ENCODE data around the gene LRRC2. TPM values are rescaled to one million over a fixed set of nuclear protein-coding genes. Genes with fewer than 3 reads are reported as not detected.

The LRRC2 gene
- total RNA-seq, 1 experiment from 2014 or later = 0.61 TPM

DNA sequence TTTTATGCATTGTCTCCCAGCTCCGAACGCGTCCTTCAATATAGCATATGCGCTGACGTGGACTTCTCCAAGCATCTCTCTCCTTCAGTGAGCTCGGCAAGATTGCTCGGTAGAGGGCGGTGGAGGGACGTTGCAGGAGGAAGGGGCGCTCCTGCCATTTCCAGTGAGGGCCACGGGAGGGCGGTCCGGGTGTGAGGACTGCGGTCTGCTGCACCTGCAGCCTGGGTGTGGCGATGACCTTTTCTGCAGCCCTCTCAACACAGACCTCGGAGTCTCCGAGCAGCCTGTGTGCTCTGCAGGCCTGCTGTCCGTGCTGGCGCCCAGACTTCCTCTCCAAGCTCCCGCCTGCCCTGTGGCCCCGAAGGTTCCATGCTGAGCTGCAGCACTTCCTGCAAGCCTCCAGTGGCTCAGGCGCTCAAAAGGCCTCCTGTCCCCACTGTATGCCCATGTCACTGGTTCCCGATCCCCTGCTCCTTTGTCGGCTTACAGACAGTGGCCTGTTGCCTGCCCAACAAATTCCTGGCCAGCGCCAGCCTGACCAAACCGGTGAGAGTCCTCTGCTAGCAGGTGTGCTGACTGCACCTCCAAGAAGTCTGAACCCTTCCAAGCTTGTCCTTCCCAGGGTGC is 77.3 kb downstream of the LRRC2 start:
- Histone ChIP-seq H3K4me1 (replicated peaks) (peaks cover 15% of the 10 kb centered on the region), H3K27me3 (replicated peaks) (no peaks in the 10 kb centered on the region), H3K36me3 (no peaks in the 10 kb centered on the region), H3K27ac (no peak overlapping the region), H3K4me3 (no peak overlapping the region), H3K9me3 (replicated peaks) (no peaks in the 10 kb centered on the region)
- DNase-seq (ENCODE audit: low read depth in 1 of 2, low spot score in 2 of 2) = no peak

DNA sequence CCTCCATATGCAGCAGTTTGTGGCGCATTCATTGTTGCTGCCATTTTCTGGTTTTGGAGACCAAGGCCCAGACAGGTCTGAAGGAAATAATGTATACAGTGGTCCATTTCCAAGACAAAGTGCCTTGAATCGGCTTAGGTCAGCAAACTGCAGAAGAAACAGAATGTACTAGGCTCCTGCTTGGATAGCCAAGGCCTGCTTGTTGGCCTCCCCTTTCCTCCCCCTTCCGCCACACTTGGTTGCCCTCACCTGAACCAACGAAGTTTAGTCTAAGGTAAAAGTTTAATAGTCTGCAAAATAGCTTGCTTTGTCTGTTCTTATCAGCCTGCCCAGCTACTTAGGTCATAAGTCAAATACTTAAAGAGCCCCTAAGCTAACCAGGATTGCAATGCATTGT is 80.3 kb downstream of the LRRC2 start:
- no peak overlapping the region for H3K27ac ChIP-seq

GRCh38 chr3:46484911-46485778 is 81.0 kb downstream of the LRRC2 start:
- no peak overlapping the region for H3K4me3 ChIP-seq
- no peak for DNase-seq (ENCODE audit: low read depth in 1 of 2, low spot score in 2 of 2)
- H3K27me3 ChIP-seq (replicated peaks) = no peaks in the 10 kb centered on the region
- peaks cover 32% of the 10 kb centered on the region for H3K4me1 ChIP-seq (replicated peaks)
- H3K36me3 ChIP-seq = no peaks in the 10 kb centered on the region
- no peak overlapping the region for H3K27ac ChIP-seq
- H3K9me3 ChIP-seq (replicated peaks) = no peaks in the 10 kb centered on the region

More for the DNA sequence above, 80.3 kb downstream of the LRRC2 start:
- Histone ChIP-seq H3K36me3 (no peaks in the 10 kb centered on the region), H3K9me3 (replicated peaks) (no peaks in the 10 kb centered on the region), H3K4me1 (replicated peaks) (peaks cover 32% of the 10 kb centered on the region), H3K27me3 (replicated peaks) (no peaks in the 10 kb centered on the region), H3K4me3 (no peak overlapping the region)
- DNase-seq (ENCODE audit: low read depth in 1 of 2, low spot score in 2 of 2) = no peak

- Histone ChIP-seq H3K36me3 (no peaks in the 10 kb centered on the region), H3K27me3 (replicated peaks) (no peaks in the 10 kb centered on the region)
- DNase-seq (ENCODE audit: low read depth in 1 of 2, low spot score in 2 of 2) = no peak
These were observed 81.7 kb downstream of the LRRC2 start for GRCh38 chr3:46484388-46484787.

DNA sequence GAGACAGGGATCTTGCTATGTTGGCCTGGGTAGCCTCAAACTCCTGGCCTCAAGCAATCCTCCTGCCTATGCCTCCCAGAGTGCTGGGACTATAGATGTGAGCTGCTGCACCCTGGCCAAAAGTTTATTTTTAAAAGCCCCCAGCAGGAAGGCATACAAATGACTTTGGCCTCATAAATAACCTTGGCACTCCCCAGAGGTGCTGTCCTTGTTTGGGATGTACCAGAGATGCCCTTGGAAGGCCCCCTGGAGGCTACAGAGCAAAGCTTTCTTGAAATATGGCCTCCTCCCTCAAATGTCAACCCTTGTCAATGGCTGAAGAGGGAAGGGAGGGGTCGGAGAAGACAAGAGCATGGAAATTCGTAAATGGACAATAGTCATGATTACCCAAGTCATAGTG is 82.3 kb downstream of the LRRC2 start:
- H3K27me3 ChIP-seq (replicated peaks) = no peaks in the 10 kb centered on the region
- H3K9me3 ChIP-seq (replicated peaks) = no peaks in the 10 kb centered on the region
- peaks cover 32% of the 10 kb centered on the region for H3K4me1 ChIP-seq (replicated peaks)
- no peak overlapping the region for H3K4me3 ChIP-seq
- DNase-seq (ENCODE audit: low read depth in 1 of 2, low spot score in 2 of 2) = no peak
- H3K27ac ChIP-seq = no peak overlapping the region
- no peaks in the 10 kb centered on the region for H3K36me3 ChIP-seq

More at GRCh38 chr3:46484388-46484787, 81.7 kb downstream of the LRRC2 start:
- Histone ChIP-seq H3K9me3 (replicated peaks) (no peaks in the 10 kb centered on the region), H3K27ac (no peak overlapping the region), H3K4me3 (no peak overlapping the region), H3K4me1 (replicated peaks) (peaks cover 32% of the 10 kb centered on the region)

DNA sequence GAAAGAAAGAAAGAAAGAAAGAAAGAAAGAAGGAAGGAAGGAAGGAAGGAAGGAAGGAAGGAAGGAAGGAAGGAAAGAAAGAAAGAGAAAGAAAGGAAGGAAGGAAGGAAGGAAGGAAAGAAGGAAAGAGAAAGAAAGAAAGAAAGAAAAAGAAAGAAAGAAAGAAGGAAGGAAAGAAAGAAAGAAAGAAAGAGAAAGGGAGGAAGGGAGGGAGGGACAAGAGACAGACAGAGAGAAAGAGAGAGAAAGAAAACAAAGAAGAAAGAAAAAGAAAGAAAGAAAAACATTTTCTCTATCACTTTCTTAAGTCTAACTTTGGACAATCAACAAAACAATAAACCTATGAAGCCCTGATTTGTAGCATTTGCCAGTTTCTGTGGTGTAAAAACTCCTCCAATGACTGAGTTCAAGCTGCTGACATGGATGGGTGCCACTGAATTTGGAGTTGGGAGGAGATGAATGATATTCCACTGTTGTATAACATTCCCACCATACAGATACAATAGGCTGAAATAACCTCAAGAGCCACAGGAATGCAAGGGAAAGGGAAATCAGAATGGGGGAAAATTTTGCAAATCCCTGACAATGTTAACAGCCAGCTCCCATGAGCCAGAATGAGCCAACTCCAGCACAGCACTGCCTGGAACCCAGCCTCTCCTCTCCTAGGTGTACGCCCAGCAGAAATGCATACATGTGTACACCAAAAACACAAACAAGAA is 83.3 kb downstream of the LRRC2 start:
- peak; percentile 67 to 87 for DNase-seq (ENCODE audit: low read depth in 1 of 2, low spot score in 2 of 2)
- Histone ChIP-seq H3K4me1 (replicated peaks) (peaks cover 32% of the 10 kb centered on the region), H3K27ac (peak overlapping the region; percentile 39)

DNA sequence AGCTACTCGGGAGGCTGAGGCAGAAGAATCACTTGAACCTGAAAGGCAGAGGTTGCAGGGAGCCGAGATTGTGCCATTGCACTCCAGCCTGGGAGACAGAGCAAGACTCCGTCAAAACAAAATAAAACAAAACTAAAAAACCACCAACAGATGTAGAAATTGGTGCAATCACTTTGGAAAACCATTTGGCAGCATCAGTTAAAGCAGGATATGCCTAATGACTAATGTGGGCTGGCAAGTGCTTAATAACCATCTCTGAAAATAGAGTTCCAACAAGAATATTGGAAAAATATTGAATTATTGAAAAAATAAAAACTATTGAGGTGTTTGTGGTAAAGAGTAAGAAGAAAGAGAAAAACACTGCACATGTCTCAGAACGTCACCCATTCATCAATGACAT is 84.5 kb downstream of the LRRC2 start:
- Histone ChIP-seq H3K9me3 (replicated peaks) (no peaks in the 10 kb centered on the region), H3K36me3 (no peaks in the 10 kb centered on the region), H3K27ac (no peak overlapping the region), H3K27me3 (replicated peaks) (no peaks in the 10 kb centered on the region), H3K4me1 (replicated peaks) (peaks cover 32% of the 10 kb centered on the region), H3K4me3 (no peak overlapping the region)
- no peak for DNase-seq (ENCODE audit: low read depth in 1 of 2, low spot score in 2 of 2)

More for the DNA sequence above, 83.3 kb downstream of the LRRC2 start:
- H3K9me3 ChIP-seq (replicated peaks) = no peaks in the 10 kb centered on the region
- no peak overlapping the region for H3K4me3 ChIP-seq
- H3K27me3 ChIP-seq (replicated peaks) = no peaks in the 10 kb centered on the region
- H3K36me3 ChIP-seq = no peaks in the 10 kb centered on the region

GRCh38 chr3:46480491-46481195 is 85.5 kb downstream of the LRRC2 start:
- Histone ChIP-seq H3K4me3 (no peak overlapping the region), H3K9me3 (replicated peaks) (no peaks in the 10 kb centered on the region), H3K27ac (no peak overlapping the region)

DNA sequence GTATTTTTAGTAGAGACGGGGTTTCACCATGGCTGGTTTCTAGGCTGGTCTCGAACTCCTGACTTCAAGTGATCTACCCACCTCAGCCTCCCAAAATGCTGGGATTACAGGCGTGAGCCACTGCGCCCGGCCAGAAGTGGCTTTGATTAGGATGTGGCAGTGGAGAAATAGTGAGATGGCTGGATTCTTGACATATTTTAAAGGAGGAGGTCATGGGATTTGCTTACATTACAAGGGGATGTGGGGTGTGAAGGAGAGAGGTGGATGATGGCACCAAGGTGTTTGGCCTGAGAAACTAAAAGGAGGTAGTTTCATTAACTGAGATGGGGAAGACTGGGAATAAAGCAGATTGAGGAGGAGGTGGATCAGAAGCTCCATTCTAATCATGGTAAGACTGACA is 86.4 kb downstream of the LRRC2 start:
- no peaks in the 10 kb centered on the region for H3K27me3 ChIP-seq (replicated peaks)
- peaks cover 32% of the 10 kb centered on the region for H3K4me1 ChIP-seq (replicated peaks)
- no peak overlapping the region for H3K27ac ChIP-seq
- no peaks in the 10 kb centered on the region for H3K36me3 ChIP-seq
- no peak overlapping the region for H3K4me3 ChIP-seq
- no peaks in the 10 kb centered on the region for H3K9me3 ChIP-seq (replicated peaks)
- no peak for DNase-seq (ENCODE audit: low read depth in 1 of 2, low spot score in 2 of 2)

More at GRCh38 chr3:46480491-46481195, 85.5 kb downstream of the LRRC2 start:
- no peak for DNase-seq (ENCODE audit: low read depth in 1 of 2, low spot score in 2 of 2)
- peaks cover 32% of the 10 kb centered on the region for H3K4me1 ChIP-seq (replicated peaks)
- H3K36me3 ChIP-seq = no peaks in the 10 kb centered on the region
- no peaks in the 10 kb centered on the region for H3K27me3 ChIP-seq (replicated peaks)

DNA sequence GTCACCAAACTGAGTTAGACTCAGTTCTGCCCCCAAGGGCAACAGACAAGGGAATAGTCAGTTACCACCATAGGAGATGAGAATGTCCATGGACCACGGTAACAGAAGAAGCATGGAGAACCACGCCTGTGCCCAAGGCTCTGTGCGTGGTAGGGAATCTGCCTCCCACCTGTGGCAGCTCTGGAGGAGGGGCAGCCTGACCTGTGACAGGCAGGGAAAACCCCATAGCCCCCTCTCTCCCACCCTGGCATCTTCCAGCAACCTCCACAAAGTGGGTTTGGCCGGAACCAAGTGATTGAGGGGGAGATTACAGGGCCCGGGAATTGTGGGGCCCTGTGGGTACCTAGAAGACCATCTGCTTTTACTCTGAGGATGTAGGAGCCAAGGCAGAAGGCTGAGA is 87.1 kb downstream of the LRRC2 start:
- no peak for DNase-seq (ENCODE audit: low read depth in 1 of 2, low spot score in 2 of 2)
- Histone ChIP-seq H3K27me3 (replicated peaks) (no peaks in the 10 kb centered on the region), H3K9me3 (replicated peaks) (no peaks in the 10 kb centered on the region), H3K27ac (no peak overlapping the region), H3K4me3 (no peak overlapping the region), H3K4me1 (replicated peaks) (peaks cover 32% of the 10 kb centered on the region), H3K36me3 (no peaks in the 10 kb centered on the region)

DNA sequence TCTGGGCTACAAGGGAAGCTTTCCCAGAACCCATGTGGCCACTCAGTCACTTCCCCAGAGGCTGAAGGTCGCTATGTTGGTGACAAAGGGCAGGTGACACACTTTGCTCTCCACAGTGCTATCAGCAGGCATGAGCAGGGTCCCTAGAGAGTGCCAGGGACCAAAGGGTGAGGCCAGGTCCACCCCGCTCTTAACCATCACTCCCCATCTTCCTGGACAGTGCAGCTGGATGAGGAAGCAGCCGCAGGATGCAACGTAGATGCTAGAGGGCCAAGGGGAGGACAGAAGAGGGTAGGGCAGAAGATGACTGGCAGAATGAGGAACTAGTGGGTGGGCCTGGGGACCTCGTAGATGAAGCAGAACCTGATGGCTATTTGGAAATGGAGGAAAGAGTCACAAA is 87.8 kb downstream of the LRRC2 start:
- no peak for DNase-seq (ENCODE audit: low read depth in 1 of 2, low spot score in 2 of 2)
- Histone ChIP-seq H3K27me3 (replicated peaks) (no peaks in the 10 kb centered on the region), H3K36me3 (no peaks in the 10 kb centered on the region), H3K9me3 (replicated peaks) (no peaks in the 10 kb centered on the region), H3K27ac (no peak overlapping the region), H3K4me3 (no peak overlapping the region), H3K4me1 (replicated peaks) (peaks cover 30% of the 10 kb centered on the region)

- peaks cover 26% of the 10 kb centered on the region for H3K4me1 ChIP-seq (replicated peaks)
- DNase-seq (ENCODE audit: low read depth in 1 of 2, low spot score in 2 of 2) = no peak
- no peak overlapping the region for H3K27ac ChIP-seq
These were observed 88.3 kb downstream of the LRRC2 start for GRCh38 chr3:46477756-46478155.

GRCh38 chr3:46477145-46477544 is 89.0 kb downstream of the LRRC2 start:
- Histone ChIP-seq H3K36me3 (no peaks in the 10 kb centered on the region), H3K4me3 (no peak overlapping the region), H3K27me3 (replicated peaks) (no peaks in the 10 kb centered on the region), H3K9me3 (replicated peaks) (no peaks in the 10 kb centered on the region), H3K4me1 (replicated peaks) (peaks cover 19% of the 10 kb centered on the region), H3K27ac (no peak overlapping the region)
- no peak for DNase-seq (ENCODE audit: low read depth in 1 of 2, low spot score in 2 of 2)

More at GRCh38 chr3:46477756-46478155, 88.3 kb downstream of the LRRC2 start:
- Histone ChIP-seq H3K36me3 (no peaks in the 10 kb centered on the region), H3K9me3 (replicated peaks) (no peaks in the 10 kb centered on the region), H3K27me3 (replicated peaks) (no peaks in the 10 kb centered on the region), H3K4me3 (no peak overlapping the region)
